Coronary artery (tissue), 2 donors: ENCODE measurements around the gene KRTAP13-1.

Experiments
- DNase-seq: peaks from one replicate; pipeline ENCODE4 v3.0.0-alpha.2; 2017; ENCODE audit warnings: low spot score
- H3K27ac ChIP-seq, 2 donors: fragments of 200-600 bp; sonication (generic); one replicate each; pipeline ENCODE4 v1.5.1; 2016 to 2019
- H3K4me3 ChIP-seq: fragments of 200-600 bp; sonication (generic); 2 replicates; pipeline ENCODE4 v1.5.1; 2016; ENCODE audit warnings: mild to moderate bottlenecking, moderate library complexity
- CTCF ChIP-seq: fragments of 200-600 bp; sonication (generic); IDR thresholded peaks from one replicate; pipeline ENCODE4 v1.5.1; 2019; ENCODE audit warnings: antibody characterized with exemption

The KRTAP13-1 gene

GRCh38 chr21:30395731-30396130, at the start of gene KRTAP13-1:
TSS of gene KRTAP13-1 (plus strand) at chr21:30396031. CDS start at chr21:30396087, 56 bp downstream.
- no peak within 1 kb of the TSS for H3K27ac ChIP-seq
- H3K4me3 ChIP-seq, result no peak within 1 kb of the TSS
- no peak for TF ChIP-seq CTCF
- DNase-seq, result no peak

DNA sequence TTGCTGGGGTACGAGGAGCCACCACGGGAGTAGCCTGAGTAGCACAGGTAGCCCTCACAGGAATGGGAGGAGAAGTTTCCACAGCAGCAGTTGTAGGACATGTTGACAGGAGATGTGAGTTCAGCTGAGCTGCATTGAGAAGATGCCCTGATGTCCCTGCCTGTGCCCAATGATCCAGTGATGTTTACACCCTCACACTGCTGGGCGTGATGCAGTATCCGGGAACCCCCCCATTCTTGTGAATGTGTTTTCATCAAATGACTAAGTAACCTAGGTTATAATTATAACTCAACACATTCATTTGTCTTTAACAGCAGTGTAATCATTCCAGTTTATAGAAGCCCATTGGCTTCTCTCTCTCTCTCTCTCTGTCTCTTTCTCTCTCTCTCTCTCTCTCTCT, 47.3 kb upstream of the KRTAP13-1 start, which contains the start of gene KRTAP23-1:
Gene KRTAP23-1 (minus strand): TSS at position 101 of the 400 bp plus-strand sequence. CDS start 0 bp downstream, at position 101.
- no peak for DNase-seq

GRCh38 chr21:30349572-30349971, 46.3 kb upstream of the KRTAP13-1 start:
- no peak overlapping the region for H3K27ac ChIP-seq
- no peak for DNase-seq
- H3K4me3 ChIP-seq, result no peak overlapping the region
- no peak for TF ChIP-seq CTCF

More for the DNA sequence above, 47.3 kb upstream of the KRTAP13-1 start, which contains the start of gene KRTAP23-1:
- H3K4me3 ChIP-seq, result no peak within 1 kb of the TSS
- H3K27ac ChIP-seq, result no peak within 1 kb of the TSS
- no peak for TF ChIP-seq CTCF

- TF ChIP-seq CTCF, result no peak
- H3K4me3 ChIP-seq, result no peak overlapping the region
- no peak overlapping the region for H3K27ac ChIP-seq
- DNase-seq, result no peak
Measured at GRCh38 chr21:30351534-30351933, 44.3 kb upstream of the KRTAP13-1 start.

DNA sequence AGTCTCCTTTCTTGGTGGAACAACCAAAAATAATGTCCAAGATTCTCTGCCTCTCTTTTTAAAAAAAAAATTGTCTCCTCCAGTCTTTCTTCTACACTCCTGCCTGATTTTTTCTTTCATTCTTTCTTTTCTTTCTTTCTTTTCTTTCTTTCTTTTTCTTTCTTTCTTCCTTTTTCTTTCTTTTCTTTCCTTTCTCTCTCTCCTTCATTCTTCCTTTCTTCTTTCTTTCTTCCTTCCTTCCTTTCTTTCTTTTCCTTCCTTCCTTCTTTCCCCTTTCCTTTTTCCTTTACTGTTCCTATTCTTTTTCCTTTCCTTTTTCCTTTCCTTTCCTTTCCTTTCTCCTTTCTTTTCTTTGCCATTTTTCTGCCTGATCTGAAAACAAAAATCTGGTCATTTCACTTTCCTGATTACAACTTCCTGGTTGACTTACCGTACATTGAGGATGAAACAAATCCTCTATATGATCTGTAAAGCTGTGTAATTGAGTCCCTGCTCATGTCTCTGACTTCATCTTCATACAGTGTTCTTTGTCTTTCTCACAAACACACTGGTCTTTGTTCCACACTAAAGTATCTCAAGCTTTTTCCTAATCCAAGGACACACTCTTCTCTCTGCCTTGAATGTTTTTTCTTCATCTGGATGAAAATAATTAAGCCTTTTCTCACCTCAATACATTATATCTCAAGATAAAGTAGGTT, 41.4 kb upstream of the KRTAP13-1 start:
- no peak for DNase-seq

DNA sequence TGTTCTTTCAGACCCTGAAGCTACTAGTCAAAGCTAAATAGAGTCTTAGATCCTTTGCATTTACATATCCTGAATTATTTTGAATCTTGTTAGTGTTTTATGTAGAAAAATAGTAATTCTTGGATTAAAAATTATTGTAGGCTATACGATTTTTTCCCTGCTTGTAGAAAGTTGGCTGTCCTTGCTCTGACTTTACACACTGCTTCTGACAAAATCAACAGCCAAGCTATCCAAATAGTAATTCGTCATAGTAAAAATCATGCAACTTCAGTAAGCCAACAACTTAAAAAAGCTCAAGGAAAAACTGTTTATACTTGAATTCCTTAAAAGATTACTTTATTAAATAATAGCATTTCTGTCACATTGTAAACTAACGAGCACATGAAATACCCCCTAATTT, 39.9 kb upstream of the KRTAP13-1 start:
- H3K27ac ChIP-seq, result no peak overlapping the region
- no peak for TF ChIP-seq CTCF
- no peak overlapping the region for H3K4me3 ChIP-seq
- DNase-seq, result no peak

More for the DNA sequence above, 41.4 kb upstream of the KRTAP13-1 start:
- no peak for TF ChIP-seq CTCF
- Histone ChIP-seq H3K4me3 (no peak overlapping the region), H3K27ac (no peak overlapping the region)

DNA sequence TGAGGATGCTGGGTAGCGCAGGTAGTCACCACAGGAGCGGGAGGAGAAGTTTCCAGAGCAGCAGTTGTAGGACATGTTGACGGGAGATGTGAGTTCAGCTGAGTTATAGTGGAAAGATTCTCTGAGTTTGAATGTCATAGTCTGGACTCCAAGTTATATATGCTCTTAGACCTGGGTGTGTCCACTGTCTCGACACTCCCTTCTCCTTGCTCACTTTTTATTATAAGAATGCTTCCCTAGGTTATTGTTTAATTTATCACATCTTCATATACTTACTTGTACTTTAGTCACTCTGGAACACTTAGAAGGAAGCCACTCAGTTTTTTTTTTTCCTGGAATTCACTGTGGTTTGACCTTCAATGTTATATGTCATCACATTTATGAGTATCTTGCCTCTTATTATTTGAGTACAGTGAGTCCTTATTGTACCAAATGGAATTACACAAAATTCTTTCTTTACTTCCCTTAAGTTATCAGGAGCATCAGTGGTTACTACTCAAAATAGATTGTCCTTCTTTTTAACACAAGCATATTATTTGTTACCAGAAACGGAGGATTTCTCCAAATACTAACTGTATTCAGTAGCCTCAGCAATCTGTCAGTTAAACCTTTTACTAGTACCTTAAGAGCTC, 23.6 kb upstream of the KRTAP13-1 start, which contains the start of gene KRTAP13-2:
Gene KRTAP13-2 (minus strand): TSS at position 133 of the 632 bp plus-strand sequence. CDS start 58 bp downstream, at position 75.
- Histone ChIP-seq H3K4me3 (no peak within 1 kb of the TSS), H3K27ac (no peak within 1 kb of the TSS)
- DNase-seq, result no peak
- no peak for TF ChIP-seq CTCF
